SK-N-SH treated with all-trans-retinoic acid at 6 μM for 48 hours (cell line): ENCODE data around the gene SLC35G4.

Source experiments
- ATAC-seq: fragments of 200-7000 bp; cut with Tn5 transposase; 3 replicates; pipeline ENCODE4 v1.9.1; 2020; ENCODE audit warnings: mild to moderate bottlenecking, moderate library complexity
- ARNTL ChIP-seq: fragments of 450-650 bp; formaldehyde crosslinking; IDR thresholded peaks from 2 replicates; pipeline ENCODE4 v1.5.0; 2020; ENCODE audit warnings: low read depth, mild to moderate bottlenecking, moderate library complexity, borderline replicate concordance
- BACH2 ChIP-seq: fragments of 250-450 bp; sonication (Bioruptor Pico); IDR thresholded peaks from 2 replicates; pipeline ENCODE4 v1.9.0; 2021; ENCODE audit warnings: mild to moderate bottlenecking, borderline replicate concordance
- CREB5 ChIP-seq: fragments of 250-450 bp; sonication (Bioruptor Pico); IDR thresholded peaks from 2 replicates; pipeline ENCODE4 v1.5.1; 2020; ENCODE audit warnings: low read depth, mild to moderate bottlenecking, moderate library complexity
- CSDC2 ChIP-seq: fragments of 250-450 bp; sonication (Bioruptor Pico); IDR thresholded peaks from 2 replicates; pipeline ENCODE4 v1.5.0; 2020; ENCODE audit warnings: mild to moderate bottlenecking, moderate library complexity
- CSRNP3 ChIP-seq: fragments of 250-450 bp; sonication (Bioruptor Pico); IDR thresholded peaks from 2 replicates; pipeline ENCODE4 v1.5.1; 2021; ENCODE audit warnings: mild to moderate bottlenecking, moderate library complexity
- ESRRG ChIP-seq: fragments of 250-450 bp; sonication (Bioruptor Pico); IDR thresholded peaks from 2 replicates; pipeline ENCODE4 v1.6.1; 2021; ENCODE audit warnings: mild to moderate bottlenecking
- GLIS3 ChIP-seq: fragments of 250-450 bp; sonication (Bioruptor Pico); IDR thresholded peaks from 2 replicates; pipeline ENCODE4 v1.5.0; 2020; ENCODE audit warnings: mild to moderate bottlenecking, moderate library complexity
- ISL1 ChIP-seq: fragments of 250-450 bp; sonication (Bioruptor Pico); IDR thresholded peaks from 2 replicates; pipeline ENCODE4 v2.1.2; 2022; ENCODE audit warnings: mild to moderate bottlenecking, moderate library complexity
- PATZ1 ChIP-seq: fragments of 250-450 bp; sonication (Bioruptor Pico); IDR thresholded peaks from 2 replicates; pipeline ENCODE4 v1.8.0; 2020; ENCODE audit warnings: mild to moderate bottlenecking, moderate library complexity, borderline replicate concordance
- PPARA ChIP-seq: fragments of 250-450 bp; sonication (Bioruptor Pico); IDR thresholded peaks from 2 replicates; pipeline ENCODE4 v1.5.0; 2020; ENCODE audit warnings: mild to moderate bottlenecking, borderline replicate concordance
- SNAI2 ChIP-seq: fragments of 250-450 bp; sonication (Bioruptor Pico); IDR thresholded peaks from 2 replicates; pipeline ENCODE4 v1.5.0; 2020; ENCODE audit warnings: mild to moderate bottlenecking, moderate library complexity
- TOX ChIP-seq: fragments of 250-450 bp; sonication (Bioruptor Pico); IDR thresholded peaks from 2 replicates; pipeline ENCODE4 v1.8.0; 2021; ENCODE audit warnings: mild to moderate bottlenecking, moderate library complexity, borderline replicate concordance
- TSHZ2 ChIP-seq: fragments of 250-450 bp; sonication (Bioruptor Pico); IDR thresholded peaks from 2 replicates; pipeline ENCODE4 v1.5.0; 2020; ENCODE audit warnings: mild to moderate bottlenecking, moderate library complexity
- ZC3H10 ChIP-seq: fragments of 250-450 bp; sonication (Bioruptor Pico); IDR thresholded peaks from 2 replicates; pipeline ENCODE4 v1.5.1; 2021; ENCODE audit warnings: mild to moderate bottlenecking, moderate library complexity
- ZFP3 ChIP-seq: fragments of 250-450 bp; sonication (Bioruptor Pico); IDR thresholded peaks from 2 replicates; pipeline ENCODE4 v1.5.0; 2020; ENCODE audit warnings: mild to moderate bottlenecking, moderate library complexity
- ZFP30 ChIP-seq: fragments of 450-650 bp; formaldehyde crosslinking; IDR thresholded peaks from 2 replicates; pipeline ENCODE4 v1.5.0; 2022; ENCODE audit warnings: mild to moderate bottlenecking, moderate library complexity
- ZNF565 ChIP-seq: fragments of 450-650 bp; formaldehyde crosslinking; conservative IDR thresholded peaks from 2 replicates; pipeline ENCODE4 v1.5.0; 2020; ENCODE audit warnings: low read depth, mild to moderate bottlenecking, moderate library complexity
- ZNF70 ChIP-seq: fragments of 450-650 bp; formaldehyde crosslinking; IDR thresholded peaks from 2 replicates; pipeline ENCODE4 v1.5.0; 2020; ENCODE audit warnings: mild to moderate bottlenecking, moderate library complexity
- ZNF8 ChIP-seq: fragments of 450-650 bp; formaldehyde crosslinking; IDR thresholded peaks from 2 replicates; pipeline ENCODE4 v1.5.0; 2020; ENCODE audit warnings: mild to moderate bottlenecking, moderate library complexity

SLC35G4 gene

GRCh38 chr18:11577271-11578112, 31.9 kb upstream of the SLC35G4 start:
- no peak for ATAC-seq
- no peak for TF ChIP-seq GLIS3 (CRISPR knock-in tag)
- no peak for TF ChIP-seq SNAI2 (CRISPR knock-in tag)
- no peak for TF ChIP-seq CREB5 (CRISPR knock-in tag)
- TF ChIP-seq ESRRG, result no peak
- TF ChIP-seq ZNF70 (CRISPR knock-in tag), result no peak
- no peak for TF ChIP-seq PATZ1 (CRISPR knock-in tag)
- no peak for TF ChIP-seq TOX
- TF ChIP-seq CSDC2, result no peak
- TF ChIP-seq PPARA (CRISPR knock-in tag), result no peak
- no peak for TF ChIP-seq ZNF565 (CRISPR knock-in tag)
- TF ChIP-seq ISL1 (CRISPR knock-in tag), result no peak
- TF ChIP-seq ZFP3 (CRISPR knock-in tag), result no peak
- TF ChIP-seq CSRNP3 (CRISPR knock-in tag), result no peak
- no peak for TF ChIP-seq BACH2 (CRISPR knock-in tag)
- TF ChIP-seq ZFP30 (CRISPR knock-in tag), result no peak
- TF ChIP-seq ZC3H10, result no peak
- TF ChIP-seq ARNTL (CRISPR knock-in tag), result no peak

GRCh38 chr18:11578799-11579198, 30.6 kb upstream of the SLC35G4 start:
- no peak for TF ChIP-seq TSHZ2 (CRISPR knock-in tag)
- ATAC-seq, result no peak

GRCh38 chr18:11579916-11580315, 29.5 kb upstream of the SLC35G4 start:
- no peak for ATAC-seq
- TF ChIP-seq ZFP30 (CRISPR knock-in tag) (no peak), ISL1 (CRISPR knock-in tag) (no peak), ARNTL (CRISPR knock-in tag) (no peak), ZC3H10 (no peak), ESRRG (no peak), TSHZ2 (CRISPR knock-in tag) (no peak), GLIS3 (CRISPR knock-in tag) (no peak), SNAI2 (CRISPR knock-in tag) (no peak), CSRNP3 (CRISPR knock-in tag) (no peak), ZFP3 (CRISPR knock-in tag) (no peak), ZNF70 (CRISPR knock-in tag) (no peak), ZNF8 (no peak), CREB5 (CRISPR knock-in tag) (no peak)
